ENCODE results near the gene ABCC4. TPM values are rescaled to one million over a fixed set of nuclear protein-coding genes. Genes with fewer than 3 reads are reported as not detected.
A peak's percentile ranks its signal among the peaks of the same experiment; 100 is the strongest.

Gene ABCC4
- polyA plus RNA-seq, 1 donor from 2014 or later = 2.4 TPM

DNA sequence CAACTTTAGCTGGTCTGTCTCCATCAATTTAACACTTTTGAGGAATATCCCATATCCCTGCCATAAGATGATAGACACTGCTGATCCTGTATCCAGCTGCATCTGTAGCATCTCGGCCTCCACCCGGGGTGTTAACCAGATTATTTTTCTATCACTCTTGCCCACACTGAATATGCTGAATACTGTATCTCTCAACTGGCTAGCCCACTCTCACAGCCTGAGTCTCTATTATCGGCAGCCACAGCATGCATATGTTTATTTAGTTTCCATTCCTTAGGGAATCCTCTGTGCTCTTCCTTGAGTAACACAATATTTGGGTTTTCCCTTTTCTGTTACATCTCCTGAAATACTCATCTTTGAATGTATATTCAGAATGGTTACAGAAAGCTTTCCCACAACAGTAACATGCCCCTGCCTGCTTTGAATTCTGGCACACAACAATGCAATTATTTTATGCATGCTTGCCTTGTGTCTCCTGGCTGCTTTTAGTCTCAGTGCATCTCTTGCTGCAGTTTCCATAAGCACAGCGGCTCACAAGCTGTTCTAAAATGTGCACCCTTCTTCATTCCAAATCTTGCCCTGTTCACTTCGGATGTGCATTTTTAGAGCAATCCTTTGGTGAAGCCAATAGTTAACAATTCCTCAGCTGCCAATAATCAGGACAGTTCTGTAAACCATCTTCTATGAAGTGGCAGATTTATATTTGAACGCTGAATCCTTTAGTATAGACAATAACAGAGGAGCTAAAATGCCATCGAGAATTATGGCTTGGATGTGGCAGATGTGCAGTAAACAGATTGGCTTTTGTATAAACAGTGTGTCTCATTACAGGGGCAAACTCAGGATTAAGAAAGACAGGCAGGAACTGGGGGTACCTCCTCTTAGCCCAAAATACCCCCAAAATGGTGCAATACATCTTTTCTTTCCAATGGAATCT lies 327.0 kb downstream of the ABCC4 start:
- no peaks in the 10 kb centered on the region for H3K79me2 ChIP-seq (replicated peaks; ENCODE audit: insufficient read depth, low read length)
- H3K9ac ChIP-seq (ENCODE audit: low read length) = peak overlapping the region; percentile 6
- H3K27ac ChIP-seq (ENCODE audit: low read length) = no peak overlapping the region
- no peaks in the 10 kb centered on the region for H3F3A ChIP-seq (ENCODE audit: insufficient read depth, low read length, poor library complexity, severe bottlenecking)
- no peak for TF ChIP-seq TAF1 (IDR thresholded peaks at IDR 0.05; ENCODE audit: low read depth)
- no peak for TF ChIP-seq EZH2 (IDR thresholded peaks at IDR 0.05; ENCODE audit: borderline replicate concordance, insufficient read depth, low read length, poor library complexity, severe bottlenecking)
- TF ChIP-seq, protein P1, sequence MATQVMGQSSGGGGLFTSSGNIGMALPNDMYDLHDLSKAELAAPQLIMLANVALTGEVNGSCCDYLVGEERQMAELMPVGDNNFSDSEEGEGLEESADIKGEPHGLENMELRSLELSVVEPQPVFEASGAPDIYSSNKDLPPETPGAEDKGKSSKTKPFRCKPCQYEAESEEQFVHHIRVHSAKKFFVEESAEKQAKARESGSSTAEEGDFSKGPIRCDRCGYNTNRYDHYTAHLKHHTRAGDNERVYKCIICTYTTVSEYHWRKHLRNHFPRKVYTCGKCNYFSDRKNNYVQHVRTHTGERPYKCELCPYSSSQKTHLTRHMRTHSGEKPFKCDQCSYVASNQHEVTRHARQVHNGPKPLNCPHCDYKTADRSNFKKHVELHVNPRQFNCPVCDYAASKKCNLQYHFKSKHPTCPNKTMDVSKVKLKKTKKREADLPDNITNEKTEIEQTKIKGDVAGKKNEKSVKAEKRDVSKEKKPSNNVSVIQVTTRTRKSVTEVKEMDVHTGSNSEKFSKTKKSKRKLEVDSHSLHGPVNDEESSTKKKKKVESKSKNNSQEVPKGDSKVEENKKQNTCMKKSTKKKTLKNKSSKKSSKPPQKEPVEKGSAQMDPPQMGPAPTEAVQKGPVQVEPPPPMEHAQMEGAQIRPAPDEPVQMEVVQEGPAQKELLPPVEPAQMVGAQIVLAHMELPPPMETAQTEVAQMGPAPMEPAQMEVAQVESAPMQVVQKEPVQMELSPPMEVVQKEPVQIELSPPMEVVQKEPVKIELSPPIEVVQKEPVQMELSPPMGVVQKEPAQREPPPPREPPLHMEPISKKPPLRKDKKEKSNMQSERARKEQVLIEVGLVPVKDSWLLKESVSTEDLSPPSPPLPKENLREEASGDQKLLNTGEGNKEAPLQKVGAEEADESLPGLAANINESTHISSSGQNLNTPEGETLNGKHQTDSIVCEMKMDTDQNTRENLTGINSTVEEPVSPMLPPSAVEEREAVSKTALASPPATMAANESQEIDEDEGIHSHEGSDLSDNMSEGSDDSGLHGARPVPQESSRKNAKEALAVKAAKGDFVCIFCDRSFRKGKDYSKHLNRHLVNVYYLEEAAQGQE (IDR thresholded peaks at IDR 0.05; ENCODE audit: borderline replicate concordance) = no peak
- no peaks in the 10 kb centered on the region for H3K27me3 ChIP-seq (ENCODE audit: insufficient read depth, low read depth, low read length)
- H3K4me2 ChIP-seq (ENCODE audit: low read length) = no peak overlapping the region
- no peaks in the 10 kb centered on the region for H3K36me3 ChIP-seq (ENCODE audit: insufficient read depth, low read length)
- H3K4me3 ChIP-seq (ENCODE audit: low read length) = no peak overlapping the region
- no peaks in the 10 kb centered on the region for H4K20me1 ChIP-seq (ENCODE audit: insufficient read depth)
- no peaks in the 10 kb centered on the region for H3K9me3 ChIP-seq (ENCODE audit: low read length)
- H3K9me2 ChIP-seq (ENCODE audit: insufficient read depth, low read length) = no peaks in the 10 kb centered on the region
- H2AFZ ChIP-seq (ENCODE audit: low read depth, low read length) = no peak overlapping the region

DNA sequence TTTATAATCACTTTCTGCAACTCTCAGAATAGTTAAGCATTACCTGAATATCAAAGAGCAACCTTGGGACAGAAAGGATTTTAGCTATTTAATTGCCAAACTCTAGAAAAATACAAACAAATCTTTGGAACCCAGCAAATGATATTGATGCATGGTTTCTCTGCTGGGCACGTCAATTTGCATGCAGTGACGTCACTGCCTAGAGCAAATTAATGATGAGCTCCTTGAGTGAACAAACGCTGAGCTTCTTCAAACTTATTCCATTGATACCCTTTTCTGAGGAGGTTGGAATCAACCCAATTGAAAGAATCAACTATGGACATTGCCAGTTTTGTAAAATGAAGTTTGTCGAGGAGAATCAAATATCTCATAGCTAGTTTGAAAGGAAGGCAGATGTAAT lies 329.0 kb downstream of the ABCC4 start:
- no peaks in the 10 kb centered on the region for H3K36me3 ChIP-seq (ENCODE audit: insufficient read depth, low read length)
- no peaks in the 10 kb centered on the region for H3K9me3 ChIP-seq (ENCODE audit: low read length)
- H3K9ac ChIP-seq (ENCODE audit: low read length) = no peak overlapping the region
- H3K27me3 ChIP-seq (ENCODE audit: insufficient read depth, low read depth, low read length) = peaks cover 20% of the 10 kb centered on the region
- H3K4me2 ChIP-seq (ENCODE audit: low read length) = no peak overlapping the region
- H2AFZ ChIP-seq (ENCODE audit: low read depth, low read length) = no peak overlapping the region
- H3F3A ChIP-seq (ENCODE audit: insufficient read depth, low read length, poor library complexity, severe bottlenecking) = no peaks in the 10 kb centered on the region
- H3K27ac ChIP-seq (ENCODE audit: low read length) = no peak overlapping the region
- no peaks in the 10 kb centered on the region for H3K79me2 ChIP-seq (replicated peaks; ENCODE audit: insufficient read depth, low read length)
- no peak for TF ChIP-seq TAF1 (IDR thresholded peaks at IDR 0.05; ENCODE audit: low read depth)
- H3K4me3 ChIP-seq (ENCODE audit: low read length) = no peak overlapping the region
- no peaks in the 10 kb centered on the region for H4K20me1 ChIP-seq (ENCODE audit: insufficient read depth)
- H3K9me2 ChIP-seq (ENCODE audit: insufficient read depth, low read length) = no peaks in the 10 kb centered on the region

Small RNAs within 50 kb of the gene (small RNA-seq; reads per million reads assigned to genes)
- gene RNU6-62P = 0 reads per million in 3 experiments
- gene RNY3P8 = 0 to 0.08 (median 0) reads per million in 3 experiments
- gene RNY4P27 = 0.59 to 5.5 (median 1.4) reads per million in 3 experiments

All from neural cell (in vitro differentiated cells).